GM12864 (cell line): ENCODE results near the gene YY2.
"Not testable (repeated sequence)": the region's sequence is repeated elsewhere in the genome, so short reads cannot be mapped to it uniquely, and the experiment has no call there.

Experiments used
- DNase-seq: peaks from one replicate; pipeline ENCODE4 v3.0.0-alpha.2; 2011; ENCODE audit warnings: low read depth
- H3K4me3 ChIP-seq: 2 replicates; pipeline ENCODE4 v1.5.1; 2011; ENCODE audit warnings: mild to moderate bottlenecking, low read depth, low read length, control low read depth
- TF ChIP-seq, protein P1 (sequence below): IDR thresholded peaks from 2 replicates; pipeline ENCODE4 v1.5.1; 2011; ENCODE audit warnings: low read depth, mild to moderate bottlenecking, moderate library complexity, low read length, control low read depth, inconsistent platforms; ENCODE audit errors: missing control alignments

The YY2 gene

GRCh38 chrX:21873063-21873775 lies 17.4 kb downstream of the YY2 start:
- H3K4me3 ChIP-seq: no peak overlapping the region
- TF ChIP-seq, protein P1, sequence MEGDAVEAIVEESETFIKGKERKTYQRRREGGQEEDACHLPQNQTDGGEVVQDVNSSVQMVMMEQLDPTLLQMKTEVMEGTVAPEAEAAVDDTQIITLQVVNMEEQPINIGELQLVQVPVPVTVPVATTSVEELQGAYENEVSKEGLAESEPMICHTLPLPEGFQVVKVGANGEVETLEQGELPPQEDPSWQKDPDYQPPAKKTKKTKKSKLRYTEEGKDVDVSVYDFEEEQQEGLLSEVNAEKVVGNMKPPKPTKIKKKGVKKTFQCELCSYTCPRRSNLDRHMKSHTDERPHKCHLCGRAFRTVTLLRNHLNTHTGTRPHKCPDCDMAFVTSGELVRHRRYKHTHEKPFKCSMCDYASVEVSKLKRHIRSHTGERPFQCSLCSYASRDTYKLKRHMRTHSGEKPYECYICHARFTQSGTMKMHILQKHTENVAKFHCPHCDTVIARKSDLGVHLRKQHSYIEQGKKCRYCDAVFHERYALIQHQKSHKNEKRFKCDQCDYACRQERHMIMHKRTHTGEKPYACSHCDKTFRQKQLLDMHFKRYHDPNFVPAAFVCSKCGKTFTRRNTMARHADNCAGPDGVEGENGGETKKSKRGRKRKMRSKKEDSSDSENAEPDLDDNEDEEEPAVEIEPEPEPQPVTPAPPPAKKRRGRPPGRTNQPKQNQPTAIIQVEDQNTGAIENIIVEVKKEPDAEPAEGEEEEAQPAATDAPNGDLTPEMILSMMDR: no peak
- no peak for DNase-seq

DNA sequence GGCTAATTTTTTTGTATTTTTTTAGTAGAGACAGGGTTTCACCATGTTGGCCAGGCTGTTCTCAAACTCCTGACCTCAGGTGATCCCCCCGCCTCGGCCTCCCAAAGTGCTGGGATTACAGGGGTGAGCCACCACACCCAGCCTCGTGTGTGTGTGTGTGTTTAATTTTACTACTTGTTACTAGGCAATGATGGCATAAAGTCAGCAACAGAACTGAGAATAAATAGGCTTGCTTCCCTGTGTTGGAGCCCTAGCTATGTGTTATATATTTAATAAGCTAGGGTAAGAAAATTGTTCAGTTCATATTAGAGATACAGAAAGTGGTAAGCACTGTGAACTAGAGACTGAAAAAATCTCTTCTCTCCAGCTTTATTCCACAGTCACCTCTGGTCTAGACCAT lies 18.4 kb downstream of the YY2 start:
- not testable (repeated sequence) for DNase-seq, H3K4me3 ChIP-seq

GRCh38 chrX:21875013-21875412 lies 19.2 kb downstream of the YY2 start:
- no peak for DNase-seq
- H3K4me3 ChIP-seq: no peak overlapping the region
- TF ChIP-seq, protein P1: no peak

DNA sequence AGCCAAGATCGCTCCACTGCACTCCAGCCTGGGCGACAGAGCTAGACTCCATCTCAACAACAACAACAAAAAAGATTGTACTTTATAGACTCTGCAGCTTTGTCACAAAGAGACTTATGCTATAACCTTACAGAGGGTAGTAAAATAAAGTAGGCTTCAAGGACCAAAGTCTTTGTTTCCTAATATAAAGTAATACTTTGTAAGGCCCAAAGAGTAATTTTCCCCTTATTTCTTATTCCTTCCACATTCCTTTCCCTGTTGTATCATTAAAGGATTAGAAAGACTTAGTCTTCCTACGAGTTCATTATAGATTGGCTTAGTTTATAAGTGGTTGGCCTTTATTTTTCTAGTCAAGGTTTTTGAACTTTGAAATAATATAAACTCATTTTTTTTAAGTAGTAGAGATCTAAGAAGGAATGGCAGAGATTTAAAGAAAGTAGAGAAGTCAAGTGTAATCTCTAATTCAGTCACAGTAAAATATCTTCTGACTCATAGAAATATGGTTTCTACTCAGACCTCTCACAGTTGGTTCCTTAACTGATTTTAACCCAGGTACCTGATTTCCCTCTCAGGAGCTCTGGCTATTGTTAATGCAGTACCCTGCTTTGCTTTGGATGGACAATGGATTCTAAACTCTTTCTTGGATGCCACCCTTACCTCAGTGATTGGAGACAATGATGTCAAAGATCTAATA lies 26.2 kb downstream of the YY2 start:
- TF ChIP-seq, protein P1: no peak
- DNase-seq: no peak

DNA sequence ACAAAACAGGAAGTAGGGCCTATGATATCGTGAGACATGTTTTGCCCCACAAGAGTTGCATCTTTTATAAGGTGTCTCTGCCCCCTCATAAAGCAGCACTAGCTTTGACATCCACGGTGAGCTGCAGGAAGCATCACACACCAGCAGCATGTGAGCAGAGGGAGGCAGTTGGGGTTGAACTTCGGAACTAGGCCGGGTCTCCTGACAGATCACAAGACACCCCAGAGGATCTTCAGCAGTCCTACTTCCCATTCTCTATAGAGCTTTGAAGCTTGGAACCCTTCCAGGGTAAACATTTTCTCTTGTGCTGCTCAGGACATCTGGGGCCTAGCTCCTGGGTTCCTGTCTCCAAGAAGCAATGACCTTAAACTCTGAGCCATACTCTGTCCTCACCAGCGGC lies 27.5 kb downstream of the YY2 start:
- DNase-seq: no peak
- H3K4me3 ChIP-seq: no peak overlapping the region
- TF ChIP-seq, protein P1: no peak

More for the DNA sequence above, 26.2 kb downstream of the YY2 start:
- no peak overlapping the region for H3K4me3 ChIP-seq

DNA sequence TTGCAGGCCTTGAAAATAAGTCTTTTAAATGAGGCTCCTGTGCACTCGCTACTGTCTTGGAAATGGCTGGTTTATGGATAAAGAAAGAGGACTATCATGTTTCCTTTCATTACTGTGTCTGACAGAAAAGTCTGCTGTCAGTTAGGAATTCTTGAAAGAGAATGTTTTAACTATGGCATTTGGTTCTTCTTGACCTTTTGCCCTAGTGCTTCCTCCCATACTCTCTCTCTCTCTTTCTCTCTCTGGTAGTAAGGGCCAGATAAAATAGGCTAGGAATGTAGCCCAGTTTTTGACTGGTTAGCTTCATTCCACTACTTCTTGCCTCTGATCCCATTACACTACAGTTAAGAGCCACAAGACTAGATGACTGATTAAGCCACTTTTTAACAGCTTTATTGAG lies 29.8 kb downstream of the YY2 start:
- DNase-seq: no peak
- TF ChIP-seq, protein P1: no peak
- H3K4me3 ChIP-seq: no peak overlapping the region

DNA sequence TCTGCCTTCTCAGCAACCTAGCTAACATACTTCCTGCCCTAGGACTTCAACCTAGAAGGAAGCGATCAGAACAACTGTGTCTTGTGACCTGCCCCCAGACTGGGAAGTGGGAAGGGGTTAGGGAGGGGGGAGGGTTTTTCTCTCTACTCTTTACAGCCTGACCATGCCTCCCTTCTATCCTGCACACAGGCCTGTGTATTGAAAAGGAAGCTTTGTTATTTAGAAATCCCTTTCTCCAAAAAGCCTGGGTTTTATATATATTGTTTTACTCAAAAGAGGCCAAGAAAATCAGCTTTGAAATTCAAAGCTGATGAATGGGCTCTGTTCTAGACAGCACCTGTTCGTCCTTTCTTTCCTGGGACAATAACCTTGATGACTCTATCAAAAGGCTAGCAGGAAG lies 49.5 kb downstream of the YY2 start:
- TF ChIP-seq, protein P1: no peak
- DNase-seq: no peak

More for the DNA sequence above, 49.5 kb downstream of the YY2 start:
- no peak overlapping the region for H3K4me3 ChIP-seq
